ENCODE measurements around the gene SIT1.
A peak's percentile ranks its signal among the peaks of the same experiment; 100 is the strongest.

Gene SIT1

DNA sequence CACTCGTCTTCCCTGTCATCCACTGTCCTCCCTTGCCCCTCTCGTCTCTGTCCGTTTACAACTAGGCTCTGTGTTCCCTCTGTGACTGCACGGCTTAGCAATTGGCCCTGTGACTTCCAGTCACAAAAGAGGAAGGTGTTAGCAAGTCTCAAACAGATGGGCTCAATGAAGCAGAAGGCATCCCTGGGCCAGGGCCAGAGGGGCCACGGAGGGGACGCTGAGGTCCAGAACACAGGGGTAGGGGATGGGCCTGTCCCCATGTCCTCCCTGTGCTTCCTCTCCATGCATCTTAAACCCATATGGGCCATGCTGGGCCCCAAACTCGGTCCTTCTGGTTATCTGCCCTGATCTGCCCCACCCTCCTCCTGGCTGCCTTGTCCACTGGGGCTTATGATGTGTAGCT lies 32.4 kb downstream of the SIT1 start, which contains the start of gene CD72:
TSS of gene CD72 (minus strand) at position 89 of the 403 bp plus-strand sequence. CDS start 110 bp downstream, outside the sequence.
- Histone ChIP-seq H4K20me1 (ENCODE audit: insufficient read depth) (no peaks in the 10 kb centered on the region), H3K27me3 (ENCODE audit: insufficient read depth, low read depth) (no peaks in the 10 kb centered on the region), H3K4me2 (no peak within 1 kb of the TSS), H3K4me3 (IDR thresholded peaks at IDR 0.05; ENCODE audit: insufficient read depth, low read depth, low read length) (no peak within 1 kb of the TSS), H2AFZ (ENCODE audit: low read depth) (no peak within 1 kb of the TSS), H3K9ac (no peak within 1 kb of the TSS), H3K27ac (no peak within 1 kb of the TSS), H3K79me2 (ENCODE audit: insufficient read depth, low read depth) (no peaks in the 10 kb centered on the region), H3K4me1 (ENCODE audit: low read depth, poor library complexity, severe bottlenecking) (peaks cover 9% of the 10 kb centered on the region), H3K36me3 (ENCODE audit: insufficient read depth) (no peaks in the 10 kb centered on the region)
- TF ChIP-seq, protein P1, sequence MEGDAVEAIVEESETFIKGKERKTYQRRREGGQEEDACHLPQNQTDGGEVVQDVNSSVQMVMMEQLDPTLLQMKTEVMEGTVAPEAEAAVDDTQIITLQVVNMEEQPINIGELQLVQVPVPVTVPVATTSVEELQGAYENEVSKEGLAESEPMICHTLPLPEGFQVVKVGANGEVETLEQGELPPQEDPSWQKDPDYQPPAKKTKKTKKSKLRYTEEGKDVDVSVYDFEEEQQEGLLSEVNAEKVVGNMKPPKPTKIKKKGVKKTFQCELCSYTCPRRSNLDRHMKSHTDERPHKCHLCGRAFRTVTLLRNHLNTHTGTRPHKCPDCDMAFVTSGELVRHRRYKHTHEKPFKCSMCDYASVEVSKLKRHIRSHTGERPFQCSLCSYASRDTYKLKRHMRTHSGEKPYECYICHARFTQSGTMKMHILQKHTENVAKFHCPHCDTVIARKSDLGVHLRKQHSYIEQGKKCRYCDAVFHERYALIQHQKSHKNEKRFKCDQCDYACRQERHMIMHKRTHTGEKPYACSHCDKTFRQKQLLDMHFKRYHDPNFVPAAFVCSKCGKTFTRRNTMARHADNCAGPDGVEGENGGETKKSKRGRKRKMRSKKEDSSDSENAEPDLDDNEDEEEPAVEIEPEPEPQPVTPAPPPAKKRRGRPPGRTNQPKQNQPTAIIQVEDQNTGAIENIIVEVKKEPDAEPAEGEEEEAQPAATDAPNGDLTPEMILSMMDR (conservative IDR thresholded peaks at IDR 0.05; ENCODE audit: low read depth, low read length): no peak

DNA sequence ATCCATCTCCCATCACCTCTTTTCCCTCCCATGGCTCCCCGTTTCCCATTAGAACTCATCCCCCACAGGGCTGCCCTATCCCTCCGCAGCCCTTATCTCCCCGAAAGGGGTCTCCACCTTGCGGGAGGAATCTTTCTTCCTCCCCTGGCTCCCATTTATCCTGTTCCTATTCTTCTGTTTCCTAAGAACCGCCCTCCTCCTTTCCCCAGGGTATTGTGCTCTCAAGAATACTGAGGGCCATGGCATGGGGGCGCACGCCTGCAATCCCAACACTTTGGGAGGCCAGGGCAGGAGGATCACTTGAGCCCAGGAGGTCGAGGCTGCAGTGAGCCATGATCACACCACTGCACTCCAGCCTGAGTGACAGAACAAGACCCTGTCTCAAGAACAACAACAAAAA lies 33.2 kb downstream of the SIT1 start:
- no peak overlapping the region for H3K27ac ChIP-seq
- H3K4me3 ChIP-seq (IDR thresholded peaks at IDR 0.05; ENCODE audit: insufficient read depth, low read depth, low read length): no peak overlapping the region
- no peaks in the 10 kb centered on the region for H3K79me2 ChIP-seq (ENCODE audit: insufficient read depth, low read depth)
- H3K9ac ChIP-seq: no peak overlapping the region
- no peak overlapping the region for H3K4me2 ChIP-seq
- peaks cover 12% of the 10 kb centered on the region for H3K4me1 ChIP-seq (ENCODE audit: low read depth, poor library complexity, severe bottlenecking)
- TF ChIP-seq, protein P1 (conservative IDR thresholded peaks at IDR 0.05; ENCODE audit: low read depth, low read length): no peak
- no peaks in the 10 kb centered on the region for H3K27me3 ChIP-seq (ENCODE audit: insufficient read depth, low read depth)
- no peaks in the 10 kb centered on the region for H3K36me3 ChIP-seq (ENCODE audit: insufficient read depth)
- H4K20me1 ChIP-seq (ENCODE audit: insufficient read depth): no peaks in the 10 kb centered on the region
- no peak overlapping the region for H2AFZ ChIP-seq (ENCODE audit: low read depth)

DNA sequence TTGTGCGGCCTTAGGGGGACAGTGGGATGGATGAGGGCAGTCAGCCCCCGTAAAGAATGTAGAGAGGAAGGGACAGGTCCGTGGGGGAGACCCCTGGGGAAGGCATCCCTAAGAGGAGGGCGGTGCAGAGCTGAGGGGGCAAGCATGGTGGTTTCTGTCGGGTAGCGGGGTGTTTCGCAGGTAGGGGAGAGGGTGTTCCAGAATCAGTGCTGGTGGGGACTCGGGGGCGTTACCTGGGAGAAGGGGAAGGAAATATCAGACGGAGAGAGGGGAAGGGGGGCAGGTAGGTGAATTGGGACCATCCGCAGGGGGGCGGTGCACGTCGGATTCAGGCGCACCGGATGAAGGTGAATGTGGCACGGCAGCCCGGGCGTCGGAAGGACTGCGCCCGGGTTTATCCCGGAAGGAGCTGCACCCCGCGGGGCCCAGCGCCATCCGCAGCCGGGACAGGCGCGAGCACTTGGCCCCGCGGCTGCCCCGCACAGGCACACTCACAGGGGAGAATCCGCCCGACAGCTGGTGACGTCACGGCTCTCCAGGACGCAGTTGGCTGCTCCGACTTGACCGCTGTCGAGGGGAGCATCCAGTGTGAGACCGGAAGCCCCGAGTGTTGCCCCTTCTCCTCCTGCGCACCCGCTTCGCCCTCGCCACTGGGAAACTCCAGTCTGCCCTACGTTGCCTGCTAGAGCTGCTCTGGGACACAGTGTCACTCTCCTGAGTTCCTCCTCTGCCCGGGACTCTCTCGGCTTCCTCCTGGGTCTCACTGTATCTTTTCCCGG lies 33.9 kb downstream of the SIT1 start:
- Histone ChIP-seq H3K4me1 (ENCODE audit: low read depth, poor library complexity, severe bottlenecking) (peaks cover 13% of the 10 kb centered on the region), H4K20me1 (ENCODE audit: insufficient read depth) (no peaks in the 10 kb centered on the region), H3K9ac (no peak overlapping the region), H3K36me3 (ENCODE audit: insufficient read depth) (no peaks in the 10 kb centered on the region), H3K4me2 (no peak overlapping the region), H3K4me3 (IDR thresholded peaks at IDR 0.05; ENCODE audit: insufficient read depth, low read depth, low read length) (no peak overlapping the region), H3K27me3 (ENCODE audit: insufficient read depth, low read depth) (no peaks in the 10 kb centered on the region), H2AFZ (ENCODE audit: low read depth) (no peak overlapping the region), H3K79me2 (ENCODE audit: insufficient read depth, low read depth) (no peaks in the 10 kb centered on the region), H3K27ac (no peak overlapping the region)
- TF ChIP-seq, protein P1 (conservative IDR thresholded peaks at IDR 0.05; ENCODE audit: low read depth, low read length): no peak

DNA sequence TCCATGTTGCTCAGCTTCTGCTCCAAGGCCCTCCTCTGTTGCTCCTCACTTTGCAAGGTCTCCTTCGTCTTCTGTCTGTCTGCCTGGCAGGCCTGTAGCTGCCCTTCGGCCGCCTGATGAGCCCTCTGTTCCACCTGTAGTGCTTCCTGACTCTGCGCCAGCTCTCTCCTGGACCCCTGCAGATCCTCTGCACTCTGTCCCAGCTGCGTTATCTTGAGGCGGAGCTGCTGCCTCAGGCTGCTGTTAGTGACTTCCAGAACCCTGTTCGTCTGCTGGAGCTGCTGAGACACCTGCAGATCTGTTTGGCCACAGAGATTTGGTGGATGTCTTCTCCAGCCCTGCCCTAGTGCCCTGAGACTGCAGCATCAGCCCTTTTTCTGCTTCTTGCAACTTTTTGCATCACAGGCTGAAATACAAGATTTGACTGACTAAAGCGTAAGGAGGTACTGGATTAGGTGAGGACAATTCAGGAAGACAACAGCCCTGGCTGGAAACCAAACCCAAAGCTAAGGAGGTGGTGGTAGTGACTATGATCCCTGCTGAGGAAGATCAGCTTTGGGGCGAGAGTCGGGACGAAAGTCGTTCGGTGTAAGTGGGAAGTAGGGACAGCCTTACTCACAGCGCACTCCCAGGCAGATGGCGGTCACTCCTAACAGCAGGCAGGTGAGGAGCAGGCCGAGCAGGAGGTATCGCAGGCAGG lies 34.6 kb downstream of the SIT1 start:
- Histone ChIP-seq H3K4me2 (no peak overlapping the region; the same call in 1 of the 2 replicates), H3K79me2 (ENCODE audit: insufficient read depth, low read depth) (no peaks in the 10 kb centered on the region), H3K36me3 (ENCODE audit: insufficient read depth) (no peaks in the 10 kb centered on the region), H3K4me3 (IDR thresholded peaks at IDR 0.05; ENCODE audit: insufficient read depth, low read depth, low read length) (no peak overlapping the region), H4K20me1 (ENCODE audit: insufficient read depth) (no peaks in the 10 kb centered on the region), H3K27ac (peak overlapping the region; percentile 26; the same call in 1 of the 2 replicates), H2AFZ (ENCODE audit: low read depth) (peak overlapping the region; percentile 25; the same call in 1 of the 2 replicates), H3K27me3 (ENCODE audit: insufficient read depth, low read depth) (no peaks in the 10 kb centered on the region), H3K9ac (no peak overlapping the region), H3K4me1 (ENCODE audit: low read depth, poor library complexity, severe bottlenecking) (peaks cover 13% of the 10 kb centered on the region)
- TF ChIP-seq, protein P1 (conservative IDR thresholded peaks at IDR 0.05; ENCODE audit: low read depth, low read length): no peak

All from KMS-11 (cell line).